HG03520 (cell line): ENCODE measurements around the gene NPRL2.

Source experiments
- ATAC-seq: cut with Tn5 transposase; IDR thresholded peaks from one replicate; pipeline ENCODE4 v1.9.1; 2021; ENCODE audit warnings: mild to moderate bottlenecking, moderate library complexity; ENCODE audit not compliant: unreplicated experiment

NPRL2 gene

DNA sequence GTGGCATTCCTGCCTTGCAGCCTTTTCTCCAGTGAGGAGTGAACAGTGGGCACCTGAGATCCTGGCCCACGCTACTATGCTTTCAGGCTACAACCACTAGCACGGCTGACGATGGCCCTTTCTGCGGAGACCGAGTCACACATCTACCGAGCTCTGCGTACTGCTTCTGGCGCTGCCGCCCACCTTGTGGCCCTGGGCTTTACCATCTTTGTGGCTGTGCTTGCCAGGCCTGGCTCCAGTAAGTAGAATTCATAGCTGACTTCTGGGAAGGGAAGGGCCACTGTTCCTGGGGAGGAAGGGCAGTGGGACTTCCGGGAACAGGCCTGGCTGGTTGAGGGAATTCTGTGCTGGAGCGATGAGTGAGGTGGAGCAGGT, 735 bp upstream of the NPRL2 start:
- ATAC-seq: no peak

DNA sequence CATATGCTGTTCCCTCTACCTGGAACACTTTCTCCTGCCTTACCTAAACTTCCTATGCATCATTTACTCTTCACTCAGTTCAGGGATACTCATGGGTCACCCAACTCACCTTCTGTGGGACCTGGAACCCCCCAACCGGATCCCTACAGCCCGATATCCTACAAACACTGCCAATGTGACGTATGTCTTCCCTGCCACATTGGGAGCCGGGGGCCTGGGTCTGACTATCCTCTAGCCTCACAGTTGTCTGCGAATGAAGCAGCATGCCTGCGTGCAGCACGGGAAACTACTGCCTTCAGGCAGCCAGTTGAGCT, 405 bp downstream of the NPRL2 start:
- no peak for ATAC-seq

DNA sequence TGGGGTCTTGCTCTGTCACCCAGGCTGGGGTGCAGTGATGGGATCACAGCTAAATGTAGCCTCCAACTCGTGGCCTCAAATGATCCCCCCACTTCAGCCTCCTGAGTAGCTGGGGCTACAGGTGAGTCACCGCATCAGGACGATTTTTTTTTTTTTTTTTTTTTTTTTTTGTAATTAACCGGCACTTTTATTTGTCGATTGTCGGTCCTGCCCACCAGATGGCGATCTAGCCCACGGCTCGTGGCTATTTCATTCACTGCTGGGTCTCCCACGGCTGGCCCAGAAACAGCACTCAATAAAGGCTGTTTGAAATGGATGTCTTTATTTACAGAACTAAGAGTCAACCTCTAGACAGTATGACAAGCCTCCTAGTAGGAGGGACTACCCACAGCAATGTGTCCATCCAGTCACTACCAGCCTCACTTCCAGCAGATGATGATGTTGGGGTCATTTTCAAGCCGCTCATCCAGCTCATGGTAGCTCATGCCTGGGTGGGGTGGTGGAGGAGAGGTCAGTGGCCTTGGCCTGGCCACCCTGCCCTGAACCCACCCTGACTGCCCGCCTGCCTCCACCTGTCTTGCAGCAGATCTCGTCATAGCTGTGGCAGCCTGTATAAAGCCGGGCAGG, 3.3 kb downstream of the NPRL2 start:
- no peak for ATAC-seq

DNA sequence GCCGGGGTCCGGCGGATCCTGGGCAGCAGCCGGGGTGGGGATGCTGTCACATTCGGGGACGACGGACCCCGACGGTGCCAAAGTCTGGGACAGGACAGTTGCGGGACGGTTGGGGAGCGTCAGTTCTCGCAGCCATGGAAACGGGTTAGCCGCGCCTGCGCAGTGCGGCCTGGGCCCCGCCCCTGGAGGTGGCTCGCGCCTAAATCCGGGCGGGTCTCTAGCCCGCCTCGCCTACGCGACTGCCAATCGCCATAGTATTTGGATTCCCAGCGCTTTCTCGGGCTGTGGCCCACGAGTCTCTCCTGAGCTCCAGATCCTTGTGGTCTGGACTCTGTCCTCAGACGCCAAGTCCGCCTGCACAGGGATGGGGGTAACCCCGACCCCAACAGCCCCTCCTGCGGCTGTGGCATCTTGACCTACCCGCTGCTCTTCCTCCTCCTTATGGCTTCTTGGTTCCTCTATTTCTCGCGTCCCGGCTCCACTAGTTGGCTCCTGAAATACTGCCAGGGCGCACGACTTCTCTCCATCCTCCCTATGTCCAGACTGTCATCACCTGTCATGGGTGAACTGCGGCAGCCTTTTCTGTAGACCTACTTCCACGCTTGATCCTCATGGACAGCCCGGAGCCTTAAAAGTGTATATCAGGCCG, 4.9 kb downstream of the NPRL2 start, which contains the start of gene ZMYND10:
Gene ZMYND10, minus strand, starts transcription at position 147 of the 649 bp plus-strand sequence. CDS start 153 bp downstream, outside the sequence.
- ATAC-seq: no peak

DNA sequence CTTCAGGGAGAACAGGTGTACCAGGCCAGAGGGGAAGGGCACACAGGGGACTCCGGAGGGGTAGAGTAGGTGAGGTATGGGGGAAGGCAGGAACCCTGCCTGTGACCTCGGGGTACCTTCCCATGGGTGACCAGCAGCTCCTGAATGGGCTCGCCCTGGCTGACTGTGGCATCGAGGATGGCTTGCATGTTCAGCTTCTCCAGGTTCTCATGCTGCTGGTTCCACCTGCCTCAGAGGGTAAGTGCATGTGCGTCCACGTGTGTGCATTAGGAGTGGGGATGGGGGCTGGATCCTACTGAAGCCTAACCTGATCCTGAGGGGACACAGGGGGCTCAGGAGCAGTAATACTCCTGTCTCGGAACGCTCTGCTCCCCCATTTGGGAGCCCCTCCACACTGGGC, 5.6 kb downstream of the NPRL2 start:
- no peak for ATAC-seq

DNA sequence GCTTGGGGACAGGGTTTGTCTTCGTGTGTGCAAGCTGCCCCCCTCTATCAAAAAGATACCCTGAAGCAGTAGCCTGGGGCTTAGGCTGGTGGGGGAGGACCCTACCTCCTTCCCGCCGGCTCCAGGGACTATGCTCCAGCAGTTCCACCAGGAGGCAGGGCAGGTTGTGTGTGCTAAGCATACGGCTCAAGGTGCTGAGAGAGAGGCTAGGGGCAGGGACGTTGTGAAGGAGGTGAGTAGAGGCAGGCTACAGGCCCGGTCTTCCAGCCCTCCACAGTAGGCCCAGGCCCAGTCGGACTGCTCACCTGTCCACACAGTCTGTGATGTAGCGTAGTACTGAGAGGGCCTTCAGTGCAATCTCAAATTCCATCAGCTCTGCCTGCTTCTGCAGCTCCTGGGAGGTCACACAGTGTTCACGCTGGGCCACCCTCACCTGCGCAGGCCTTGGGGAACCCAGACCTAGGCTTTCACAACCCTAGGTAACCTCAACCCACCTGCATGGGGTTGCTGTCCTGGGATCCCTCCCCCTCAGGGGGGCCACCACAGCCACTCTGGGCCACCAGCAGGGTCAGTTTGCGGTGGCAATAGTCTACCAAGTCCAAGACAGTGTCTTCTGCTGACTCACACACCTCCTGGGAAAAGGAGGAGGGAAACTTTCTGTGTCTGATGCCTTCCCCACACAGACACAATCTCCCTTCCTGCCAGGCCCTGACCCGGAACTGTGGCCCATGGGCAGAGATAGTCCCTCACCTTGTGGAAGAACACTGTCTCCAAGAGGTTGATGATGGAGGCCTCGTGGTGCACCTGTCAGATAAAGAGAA, 7.6 kb downstream of the NPRL2 start:
- no peak for ATAC-seq

DNA sequence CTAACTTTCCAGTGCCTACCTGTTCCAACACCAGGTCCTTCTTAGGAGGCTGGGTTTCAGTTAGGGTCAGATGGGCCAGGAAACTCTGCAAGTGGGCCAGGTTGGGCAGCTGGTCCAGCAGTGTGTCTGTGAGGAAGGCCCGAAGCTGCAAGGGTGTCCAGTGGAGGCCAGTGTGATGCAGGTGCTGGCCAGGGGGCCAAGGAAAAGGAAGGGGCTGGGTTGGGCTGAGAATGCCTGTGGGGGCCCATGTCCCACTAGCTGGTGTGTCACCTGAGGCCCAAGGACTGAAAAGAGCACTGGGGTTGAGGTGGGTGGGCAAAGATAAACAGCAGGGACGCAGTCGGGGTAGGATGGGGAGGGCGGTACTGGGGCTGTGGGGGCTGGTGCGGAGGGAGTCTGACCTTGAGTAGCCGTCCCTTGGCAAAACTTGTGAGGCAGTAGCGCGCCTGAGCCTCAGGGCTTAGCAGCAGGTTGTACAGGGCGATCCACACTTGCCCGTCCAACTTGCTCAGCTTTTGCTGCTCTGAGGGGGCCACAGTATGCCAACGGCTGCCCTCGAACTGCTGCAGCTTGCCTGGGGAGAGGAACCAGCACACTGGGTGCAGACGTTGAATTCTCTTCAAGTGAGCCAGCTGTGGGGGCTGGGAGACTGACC, 8.5 kb downstream of the NPRL2 start:
- no peak for ATAC-seq

DNA sequence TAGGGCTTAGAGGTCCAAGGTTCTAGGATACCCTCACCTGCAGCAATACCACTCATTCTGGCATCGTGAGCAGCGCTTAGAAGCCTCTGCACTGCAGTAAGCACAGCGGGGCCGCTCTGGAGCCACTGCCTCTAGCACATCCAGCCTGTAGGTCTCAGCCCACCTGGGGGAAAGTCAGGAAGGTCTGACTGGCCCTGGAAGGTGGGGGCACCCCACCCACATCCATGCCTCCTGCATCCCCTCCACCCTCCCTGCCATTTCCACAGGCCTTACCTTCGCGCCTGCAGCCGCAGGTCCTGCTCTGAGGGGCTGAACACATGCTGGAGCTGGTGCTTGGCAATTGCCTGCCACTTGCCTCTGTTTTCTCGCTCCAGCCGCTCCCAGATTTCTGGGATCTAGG, 9.0 kb downstream of the NPRL2 start:
- no peak for ATAC-seq

DNA sequence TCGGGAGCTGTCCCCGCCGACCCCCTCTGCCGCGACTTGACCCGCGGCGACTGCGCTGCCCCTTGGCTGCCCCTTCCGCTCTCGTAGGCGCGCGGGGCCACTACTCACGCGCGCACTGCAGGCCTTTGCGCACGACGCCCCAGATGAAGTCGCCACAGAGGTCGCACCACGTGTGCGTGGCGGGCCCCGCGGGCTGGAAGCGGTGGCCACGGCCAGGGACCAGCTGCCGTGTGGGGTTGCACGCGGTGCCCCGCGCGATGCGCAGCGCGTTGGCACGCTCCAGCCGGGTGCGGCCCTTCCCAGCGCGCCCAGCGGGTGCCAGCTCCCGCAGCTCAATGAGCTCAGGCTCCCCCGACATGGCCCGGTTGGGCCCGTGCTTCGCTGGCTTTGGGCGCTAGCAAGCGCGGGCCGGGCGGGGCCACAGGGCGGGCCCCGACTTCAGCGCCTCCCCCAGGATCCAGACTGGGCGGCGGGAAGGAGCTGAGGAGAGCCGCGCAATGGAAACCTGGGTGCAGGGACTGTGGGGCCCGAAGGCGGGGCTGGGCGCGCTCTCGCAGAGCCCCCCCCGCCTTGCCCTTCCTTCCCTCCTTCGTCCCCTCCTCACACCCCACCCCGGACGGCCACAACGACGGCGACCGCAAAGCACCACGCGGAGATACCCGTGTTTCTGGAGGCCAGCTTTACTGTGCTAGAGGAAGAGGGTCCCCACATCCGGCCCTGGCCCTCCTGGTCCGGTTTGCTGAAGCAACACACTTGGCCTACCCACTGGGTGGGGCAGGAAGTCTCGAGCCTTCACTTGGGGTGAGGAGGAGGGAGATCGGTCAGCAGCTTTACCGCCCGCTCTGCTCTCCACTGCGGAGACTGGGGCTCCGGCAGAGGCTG, 9.9 kb downstream of the NPRL2 start, which contains the start of gene RASSF1:
Gene RASSF1, minus strand, starts transcription at position 389 of the 882 bp plus-strand sequence. Its CDS starts 31 bp downstream, at position 358.
- no peak for ATAC-seq

DNA sequence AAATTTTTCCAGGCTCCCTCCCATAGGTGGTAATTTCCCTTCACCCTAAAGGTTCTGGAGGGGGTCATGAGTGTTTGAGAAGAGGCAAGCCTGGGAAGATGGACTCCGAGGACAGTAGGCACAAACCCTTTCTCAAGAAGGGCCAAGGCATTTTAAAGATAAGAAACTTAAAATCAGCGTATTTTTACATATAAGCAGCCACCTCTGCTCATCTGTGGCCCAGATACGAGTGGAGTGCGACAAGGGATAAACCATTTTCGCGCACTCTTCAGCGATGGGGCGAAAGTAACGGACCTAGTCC, 10.5 kb downstream of the NPRL2 start:
- ATAC-seq: no peak

DNA sequence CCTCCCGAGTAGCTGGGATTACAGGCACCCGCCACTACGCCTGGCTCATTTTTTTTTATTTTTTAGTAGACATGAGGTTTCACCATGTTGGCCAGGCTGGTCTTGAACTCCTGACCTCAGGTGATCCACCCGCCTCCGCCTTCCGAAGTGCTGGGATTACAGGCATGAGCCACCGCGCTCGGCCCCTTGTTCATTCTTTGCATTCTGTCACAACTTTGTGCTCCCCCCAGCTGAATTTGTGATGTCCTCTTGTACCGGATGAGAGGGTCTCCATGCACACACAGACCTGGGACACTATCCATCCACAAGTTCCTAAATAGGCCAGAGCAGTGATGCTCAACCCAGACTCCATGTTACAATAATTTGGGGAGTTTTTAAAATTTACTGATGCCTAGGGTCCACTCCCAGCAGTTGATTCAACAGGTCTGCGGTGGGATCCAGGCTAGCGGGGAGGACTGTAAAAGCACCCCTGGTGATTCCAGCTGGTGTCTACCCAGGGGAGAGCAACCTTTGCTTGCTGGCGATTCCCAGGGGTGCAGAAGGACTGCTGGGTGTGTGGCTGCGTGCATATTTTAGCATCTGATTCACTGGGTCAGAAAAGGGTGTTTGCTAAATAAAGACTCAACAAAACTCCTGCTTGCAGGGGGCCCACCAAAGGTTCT, 11.0 kb downstream of the NPRL2 start:
- ATAC-seq: no peak

DNA sequence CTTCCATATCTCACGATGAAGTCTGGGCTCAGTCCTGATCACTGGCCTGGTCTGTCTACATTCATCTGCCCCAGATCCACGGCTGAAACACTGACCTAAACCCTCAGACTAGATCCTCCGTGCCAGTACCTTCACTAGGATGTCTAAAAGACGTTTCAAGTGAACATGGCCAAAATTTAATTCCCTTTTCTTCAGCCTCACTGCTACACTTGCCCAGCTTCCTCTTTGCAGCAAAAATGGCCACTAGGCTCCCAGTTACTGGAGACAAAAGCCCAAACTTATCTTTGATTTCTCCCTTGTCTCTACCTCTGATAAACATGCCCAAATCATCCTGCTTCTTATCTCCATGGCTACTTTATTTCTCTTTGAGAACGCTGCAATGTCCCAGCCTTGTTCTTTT, 11.6 kb downstream of the NPRL2 start:
- no peak for ATAC-seq

DNA sequence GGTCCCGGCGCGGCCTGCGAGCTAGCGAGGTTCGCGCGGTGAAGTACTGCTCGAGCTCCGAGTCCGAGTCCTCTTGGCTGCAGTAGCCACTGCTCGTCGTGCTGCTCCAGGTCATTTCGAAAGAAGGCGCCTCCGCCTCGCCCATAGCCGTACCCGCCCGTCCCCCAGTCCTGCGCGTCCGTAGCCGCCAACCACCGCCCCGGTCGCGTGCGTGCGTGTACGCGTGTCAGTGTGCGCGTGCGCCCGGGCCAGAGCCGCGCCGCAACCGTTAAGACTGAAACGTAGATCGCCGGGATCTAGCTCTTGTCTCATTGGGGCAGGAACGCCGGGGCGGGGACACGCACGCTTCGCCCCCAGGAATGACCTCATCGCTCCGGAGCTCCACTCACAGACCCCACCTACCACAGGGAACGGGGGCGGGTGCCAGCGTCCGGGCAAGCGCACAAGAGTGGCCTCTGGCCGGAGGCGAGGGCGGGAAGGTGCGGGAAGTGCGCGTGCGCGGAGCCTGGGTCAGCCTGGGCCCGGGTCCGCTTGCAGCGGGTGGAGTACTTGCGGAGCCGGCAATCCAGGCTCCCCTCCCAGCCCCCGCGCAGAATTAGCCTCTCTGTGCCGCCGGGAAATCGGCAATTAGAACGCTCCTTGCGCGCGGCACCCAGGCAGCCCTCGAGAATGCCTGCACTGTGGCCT, 13.3 kb downstream of the NPRL2 start:
- peak; percentile 67 for ATAC-seq

DNA sequence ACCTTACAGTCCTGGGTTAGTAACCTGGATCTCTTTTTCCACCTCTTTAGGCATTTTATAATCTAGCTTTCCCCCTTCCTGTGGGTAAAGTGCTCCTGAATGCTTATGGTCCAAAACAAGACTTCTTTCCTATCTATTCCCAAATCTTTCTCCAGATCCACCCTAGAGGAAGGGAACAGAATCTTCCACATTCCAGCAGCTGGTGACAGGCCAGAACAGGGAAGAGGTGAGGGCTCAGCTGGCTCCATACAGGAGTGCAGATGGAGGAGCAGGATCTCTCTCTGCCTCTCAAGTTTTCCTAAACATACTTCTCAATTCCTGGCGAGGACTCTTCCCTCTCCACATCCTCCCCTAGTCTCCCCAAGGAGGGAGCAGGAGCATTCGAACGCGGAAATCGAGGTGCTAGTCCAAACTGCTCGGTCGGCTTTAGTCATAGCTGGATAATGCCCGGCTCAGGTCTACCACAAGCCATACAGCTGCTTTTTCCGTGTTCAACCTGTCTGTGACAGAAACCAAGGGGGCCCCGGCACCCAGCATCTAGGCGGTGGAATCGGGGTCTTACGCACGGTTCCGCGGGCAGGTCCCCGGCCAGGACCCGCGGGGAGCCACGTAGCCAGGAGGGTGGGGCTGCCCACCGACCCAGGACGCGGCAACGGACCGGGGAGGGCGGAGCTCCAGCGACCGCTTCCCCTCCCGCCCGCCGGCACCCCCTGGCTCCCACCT, 14.0 kb downstream of the NPRL2 start:
- ATAC-seq: peak; percentile 28

DNA sequence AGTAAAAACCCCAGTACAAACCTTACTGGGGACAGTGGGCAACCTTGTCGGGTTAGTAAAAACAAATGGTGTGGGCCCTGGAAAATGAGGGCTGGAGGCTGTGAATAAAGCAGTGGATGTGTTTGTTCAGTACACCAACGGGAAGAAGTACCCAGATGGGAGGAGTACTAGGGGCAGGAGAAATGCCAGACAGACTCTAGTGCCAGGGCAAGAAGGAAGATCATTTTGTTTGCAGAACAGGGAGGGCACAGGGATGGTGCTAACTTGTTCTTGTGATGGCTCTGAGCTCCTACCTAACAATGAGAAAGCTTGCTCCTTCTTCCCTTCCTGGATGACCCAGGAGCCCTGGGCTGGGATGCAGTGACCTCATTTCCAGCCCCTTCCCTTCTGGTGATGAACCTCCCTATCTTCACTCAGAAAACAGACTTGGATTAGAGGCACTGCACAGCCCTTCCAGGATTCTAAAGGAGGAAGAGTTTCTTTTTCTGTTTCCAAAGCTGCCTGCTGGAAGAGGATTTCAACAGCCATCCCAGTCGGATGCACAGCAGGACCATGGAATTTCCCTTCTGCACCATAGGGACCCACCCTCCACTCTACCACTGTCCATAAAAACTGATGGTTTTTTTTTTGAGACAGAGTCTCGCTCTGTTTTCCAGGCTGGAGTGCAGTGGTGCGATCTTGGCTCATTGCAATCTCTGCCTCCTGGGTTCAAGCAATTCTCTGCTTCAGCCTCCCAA, 16.1 kb downstream of the NPRL2 start:
- no peak for ATAC-seq

DNA sequence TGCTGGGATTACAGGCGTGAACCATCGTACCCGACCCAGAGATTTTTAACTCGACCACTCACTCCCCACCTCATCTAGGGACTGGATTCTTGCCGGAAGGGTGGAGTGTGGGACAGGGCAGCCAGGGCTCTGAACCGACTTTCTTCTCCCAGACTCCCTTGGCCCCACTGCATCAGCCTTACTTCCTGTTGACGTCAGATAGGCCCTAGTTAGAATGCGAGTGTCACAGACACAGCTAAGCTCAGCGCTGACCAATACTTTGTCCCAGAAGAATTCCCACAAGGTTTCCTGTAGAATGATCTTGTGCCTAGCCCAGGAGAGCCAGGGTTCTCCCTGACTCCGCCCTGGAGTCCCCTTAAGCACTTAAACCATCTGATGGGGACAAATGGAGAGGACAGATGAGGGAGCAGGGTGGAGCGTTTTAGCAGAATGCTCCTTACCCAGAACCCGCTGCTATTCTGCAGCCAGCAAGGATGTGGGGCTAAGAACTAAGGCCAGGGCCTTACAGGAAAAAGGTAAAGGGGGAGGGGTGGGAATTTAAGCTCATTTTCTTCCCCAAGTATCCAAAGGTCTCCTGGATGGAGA, 16.7 kb downstream of the NPRL2 start:
- ATAC-seq: no peak

DNA sequence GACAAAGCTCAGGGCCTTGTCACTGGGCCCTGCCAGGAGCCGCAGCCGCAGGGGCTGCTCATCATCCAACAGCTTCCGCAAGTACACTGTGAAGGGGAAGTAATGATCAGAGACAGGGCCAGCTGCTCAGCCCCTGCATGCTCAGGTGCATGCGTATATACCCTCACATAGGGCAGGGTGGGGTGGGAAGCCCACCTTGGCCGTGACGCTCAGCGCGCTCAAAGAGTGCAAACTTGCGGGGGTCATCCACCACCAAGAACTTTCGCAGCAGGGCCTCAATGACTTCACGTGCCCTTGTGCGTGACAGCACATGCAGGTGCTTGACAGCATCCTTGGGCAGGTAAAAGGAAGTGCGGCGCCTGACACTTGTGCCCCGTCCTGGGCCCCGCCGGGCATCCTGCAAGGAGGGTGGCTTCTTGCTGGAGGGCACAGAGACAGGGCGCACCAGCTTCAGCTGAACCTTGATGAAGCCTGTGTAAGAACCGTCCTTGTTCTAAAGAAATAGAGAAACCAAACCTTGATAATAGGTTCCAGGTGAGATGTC, 19.1 kb downstream of the NPRL2 start:
- ATAC-seq: no peak

DNA sequence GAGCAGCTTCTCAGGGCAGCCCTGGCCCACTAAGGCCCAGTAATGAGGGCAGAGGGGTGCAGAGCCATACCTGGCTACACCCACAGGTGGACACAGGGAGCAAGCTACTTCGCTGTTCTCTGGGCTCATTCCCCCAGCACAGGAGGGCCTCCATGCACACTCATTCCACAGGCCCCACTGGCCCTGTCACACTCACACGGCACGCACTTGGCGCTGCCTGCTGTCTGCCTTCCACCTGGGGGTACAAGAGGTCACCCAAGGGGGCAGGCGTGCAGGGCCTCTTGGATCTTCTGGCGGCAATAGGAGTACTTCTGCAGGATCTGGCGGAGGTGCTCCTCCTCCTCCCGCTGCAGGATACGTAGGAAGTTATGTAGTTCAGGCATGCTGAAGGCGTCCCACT, 20.2 kb downstream of the NPRL2 start:
- no peak for ATAC-seq
